NCI-H146 treated with DMSO at 0.1 percent for 48 hours (cell line): ENCODE measurements around the gene LLGL2.
"Not testable (repeated sequence)": the region's sequence is repeated elsewhere in the genome, so short reads cannot be mapped to it uniquely, and the experiment has no call there.

Experiments used
- DNase-seq: peaks from one replicate; lab custom pipeline; 2025; ENCODE audit not compliant: unreplicated experiment; lab: John Stamatoyannopoulos, UW

LLGL2 gene

GRCh38 chr17:75524970-75525805 lies at the start of gene LLGL2:
Gene LLGL2 (plus strand): TSS chr17:75525697. CDS start chr17:75543427, 17,730 bp downstream.
- DNase-seq = peak; percentile 70

DNA sequence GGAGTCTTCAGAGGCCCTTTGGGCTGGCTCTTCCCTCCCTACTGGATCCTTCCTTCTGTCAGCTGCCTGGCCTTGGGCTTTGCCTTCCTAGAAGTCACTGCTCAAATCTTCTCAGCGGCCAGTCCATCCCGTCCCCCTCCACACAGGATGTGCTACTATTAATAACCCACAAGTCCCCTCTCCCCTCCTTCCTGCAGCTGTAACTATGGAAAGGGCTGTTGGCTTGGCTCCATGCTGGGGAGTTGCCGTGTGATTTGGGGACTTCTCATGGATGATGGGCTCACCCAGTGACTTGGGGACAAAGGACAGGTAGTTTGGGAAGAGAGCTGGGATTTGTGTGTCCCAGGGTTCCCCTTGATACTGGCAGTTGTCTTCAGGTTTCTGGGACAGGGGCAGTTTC lies 49.6 kb upstream of the LLGL2 start:
- no peak for DNase-seq

- DNase-seq = no peak
These were observed 49.2 kb upstream of the LLGL2 start for GRCh38 chr17:75476271-75476671.

DNA sequence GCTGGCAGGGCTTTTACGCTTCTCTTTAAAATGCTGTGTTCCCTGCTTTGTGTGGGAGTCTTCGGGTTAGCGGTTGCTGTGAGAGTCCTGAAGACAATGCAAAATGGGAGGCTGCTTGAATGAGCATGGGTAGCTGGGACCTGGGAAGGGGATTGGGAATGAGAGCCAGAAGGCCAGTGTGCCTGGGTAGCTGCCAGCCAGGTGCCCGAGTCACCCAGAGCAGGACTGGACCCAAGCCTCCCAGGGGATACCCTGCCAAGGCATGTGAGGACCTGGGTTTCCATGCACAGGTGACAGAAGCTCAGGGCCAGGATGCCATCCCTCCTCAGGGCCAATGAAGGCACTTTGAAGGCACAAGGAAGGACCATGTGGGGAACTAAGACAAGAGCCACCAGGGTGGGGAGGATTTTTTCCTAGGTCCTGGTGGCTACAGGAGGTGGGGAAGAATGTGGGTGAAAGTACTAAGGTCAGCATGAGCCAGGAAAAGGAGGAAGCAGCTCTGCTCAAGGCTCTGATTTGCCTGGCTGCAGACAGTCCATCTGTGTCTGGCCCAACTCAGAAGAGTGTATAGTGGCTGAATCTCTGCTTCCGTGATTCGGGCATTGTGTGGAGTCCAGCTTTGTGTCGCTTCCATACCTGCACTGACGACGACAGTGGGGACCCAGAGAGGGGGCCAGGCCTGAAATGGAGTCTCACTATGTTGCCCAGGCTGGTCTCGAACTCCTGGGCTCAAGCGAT lies 48.6 kb upstream of the LLGL2 start:
- no peak for DNase-seq

- DNase-seq = not testable (repeated sequence)
These were observed 48.0 kb upstream of the LLGL2 start for GRCh38 chr17:75477490-75477862.

GRCh38 chr17:75478508-75478907 lies 47.0 kb upstream of the LLGL2 start:
- no peak for DNase-seq

DNA sequence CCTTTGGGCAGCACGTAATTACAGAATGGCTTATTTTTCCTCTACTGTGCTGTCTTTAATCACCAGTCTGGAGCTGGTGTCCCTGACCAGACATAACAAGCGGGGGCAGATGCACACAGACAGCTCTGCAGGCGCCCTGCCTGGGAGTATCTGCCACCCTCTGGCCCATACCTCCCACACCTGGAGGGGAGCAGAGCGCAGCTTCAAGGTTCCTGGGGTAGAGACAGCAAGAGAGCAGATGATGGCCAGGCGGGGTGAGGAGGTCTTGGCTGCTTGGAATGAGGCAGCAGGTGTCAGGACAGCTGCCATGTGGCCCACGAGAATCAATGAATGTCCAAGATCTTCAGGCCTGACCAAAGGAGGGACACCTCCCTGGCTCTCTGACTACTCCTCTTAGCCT lies 45.2 kb upstream of the LLGL2 start:
- DNase-seq = no peak

DNA sequence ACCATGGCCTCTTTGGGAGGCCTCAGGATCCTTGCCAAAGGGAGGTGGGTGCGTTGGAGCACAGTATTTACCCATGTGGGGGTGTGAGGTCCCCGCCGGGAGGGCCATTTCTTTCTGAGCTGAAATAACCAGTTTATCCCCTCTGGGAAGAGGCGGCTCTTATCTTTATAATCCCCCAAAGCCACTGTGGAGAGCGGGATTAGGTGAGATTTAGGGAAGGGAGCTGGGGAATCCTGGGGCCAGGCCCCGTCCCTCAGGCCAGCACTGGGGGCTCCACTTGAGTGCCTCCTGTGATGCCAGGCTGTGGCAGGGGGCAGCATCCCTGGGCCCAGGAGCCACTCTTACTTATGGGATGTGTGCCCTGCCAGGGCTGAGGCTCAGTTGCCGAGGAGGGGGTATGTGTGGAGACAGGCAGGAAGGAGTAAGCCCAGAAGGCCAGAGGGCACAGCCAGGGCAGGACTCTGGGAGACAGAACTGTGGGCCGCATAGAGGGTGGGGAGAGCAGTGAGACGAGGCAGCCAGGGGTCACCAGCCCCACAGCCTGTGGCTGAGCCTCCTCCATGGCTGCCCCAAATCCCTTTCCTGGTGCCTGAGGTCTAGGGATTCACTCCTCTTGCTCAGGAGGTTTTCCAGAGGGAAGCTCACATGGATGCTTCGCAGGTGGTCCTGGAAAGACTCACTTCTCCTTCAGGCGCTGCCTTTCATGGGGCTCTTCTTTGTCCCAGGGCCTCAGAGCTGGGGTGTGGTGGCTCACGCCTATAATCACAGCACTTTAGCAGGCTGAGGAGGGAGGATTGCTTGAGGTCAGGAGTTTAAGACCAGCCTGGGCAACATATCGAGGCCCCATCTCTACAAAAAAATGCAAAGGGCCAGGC lies 44.1 kb upstream of the LLGL2 start:
- DNase-seq = no peak

- no peak for DNase-seq
These were observed 43.2 kb upstream of the LLGL2 start for GRCh38 chr17:75482098-75482942.

GRCh38 chr17:75485688-75486087 lies 39.8 kb upstream of the LLGL2 start:
- DNase-seq = no peak

- DNase-seq = no peak
These were observed 39.3 kb upstream of the LLGL2 start for GRCh38 chr17:75486151-75486550.

DNA sequence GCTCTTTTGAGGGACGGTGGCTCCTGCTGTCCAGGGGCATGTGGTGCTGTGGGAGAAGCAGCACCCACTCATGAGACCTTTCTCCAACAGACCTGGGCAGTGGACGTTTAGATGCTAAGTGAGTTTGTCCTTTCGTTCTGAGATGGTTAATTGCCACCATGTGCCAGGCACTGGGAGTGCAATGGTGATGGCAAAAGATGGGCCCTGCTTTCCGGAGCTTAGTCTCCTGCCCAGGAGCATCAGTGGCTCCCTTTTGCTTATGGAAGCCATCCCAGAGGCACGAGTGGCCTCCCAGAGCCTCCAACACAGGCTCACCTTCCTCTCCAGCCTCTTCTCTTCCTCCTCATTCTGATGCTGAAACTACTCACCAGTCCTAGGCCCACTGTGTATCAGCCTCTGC lies 38.5 kb upstream of the LLGL2 start:
- no peak for DNase-seq

DNA sequence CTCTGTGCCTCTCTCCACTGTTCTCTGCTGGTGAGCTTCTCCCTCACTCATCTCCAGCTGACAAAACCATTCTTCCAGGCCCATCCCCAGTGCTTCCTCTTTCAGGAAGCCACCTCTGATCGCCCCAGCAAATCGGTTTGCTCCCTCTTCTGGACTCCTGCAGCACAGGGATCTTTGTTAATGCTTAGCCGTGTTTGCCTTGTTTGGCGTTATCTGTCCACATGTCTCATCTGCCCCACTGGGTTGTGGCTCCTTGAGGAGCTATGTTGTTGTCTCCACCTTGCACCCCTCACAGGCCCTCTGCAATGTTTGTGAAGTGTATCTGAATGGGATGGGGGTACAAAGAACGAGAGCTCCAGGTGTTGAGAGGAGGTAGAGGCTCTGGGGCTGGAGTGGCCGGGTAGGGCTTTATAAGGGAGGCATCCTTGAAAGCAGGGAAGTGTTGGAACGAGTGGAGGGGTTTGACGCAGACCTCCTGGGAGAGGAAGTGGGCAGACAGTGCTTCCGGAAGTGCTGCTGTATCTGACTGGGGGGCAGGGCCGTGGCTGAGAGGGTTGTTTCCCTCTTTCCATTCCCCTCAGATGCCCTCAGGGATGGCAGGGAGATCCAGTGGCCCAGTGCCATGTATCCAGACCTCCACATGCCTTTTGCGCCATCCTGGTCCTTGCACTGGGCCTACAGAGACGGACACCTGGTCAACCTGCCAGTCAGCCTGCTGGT lies 38.0 kb upstream of the LLGL2 start:
- DNase-seq = no peak

DNA sequence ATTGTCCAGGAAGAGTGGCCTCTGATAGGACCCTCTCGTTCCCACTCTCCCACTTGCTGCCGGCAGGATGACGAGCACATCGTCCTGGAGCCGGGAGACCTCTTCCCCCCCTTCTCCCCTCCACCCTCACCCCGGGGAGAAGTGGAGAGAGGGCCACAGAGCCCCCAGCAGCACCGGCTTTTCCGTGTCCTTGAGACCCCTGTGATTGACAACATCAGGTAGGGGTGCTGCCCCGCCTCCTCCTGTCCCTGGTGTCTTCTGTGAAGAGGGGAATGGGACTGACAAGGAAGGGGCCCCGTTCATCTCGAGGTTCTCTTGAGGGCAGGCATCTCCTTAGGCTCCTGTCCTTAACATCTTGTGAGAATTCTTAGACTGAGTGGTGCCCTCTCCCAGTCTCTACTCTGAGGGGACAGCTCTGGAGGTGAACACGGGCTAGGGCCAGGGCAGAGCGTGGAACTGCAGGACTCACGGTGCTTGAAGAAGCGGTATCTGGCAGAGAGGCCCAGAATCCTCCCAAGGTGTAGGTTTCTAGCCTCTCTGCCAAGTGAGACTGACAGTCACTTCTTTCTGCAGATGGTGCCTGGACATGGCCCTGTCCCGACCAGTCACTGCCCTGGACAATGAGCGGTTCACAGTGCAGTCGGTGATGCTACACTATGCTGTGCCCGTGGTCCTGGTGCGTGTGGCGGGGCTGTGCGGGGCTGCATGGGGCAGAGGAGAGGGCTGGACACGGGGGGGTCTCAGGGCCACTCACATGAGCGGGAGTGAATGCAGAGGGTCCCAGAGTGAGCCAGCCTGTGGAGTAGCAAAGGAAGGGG lies 36.6 kb upstream of the LLGL2 start:
- DNase-seq = no peak

DNA sequence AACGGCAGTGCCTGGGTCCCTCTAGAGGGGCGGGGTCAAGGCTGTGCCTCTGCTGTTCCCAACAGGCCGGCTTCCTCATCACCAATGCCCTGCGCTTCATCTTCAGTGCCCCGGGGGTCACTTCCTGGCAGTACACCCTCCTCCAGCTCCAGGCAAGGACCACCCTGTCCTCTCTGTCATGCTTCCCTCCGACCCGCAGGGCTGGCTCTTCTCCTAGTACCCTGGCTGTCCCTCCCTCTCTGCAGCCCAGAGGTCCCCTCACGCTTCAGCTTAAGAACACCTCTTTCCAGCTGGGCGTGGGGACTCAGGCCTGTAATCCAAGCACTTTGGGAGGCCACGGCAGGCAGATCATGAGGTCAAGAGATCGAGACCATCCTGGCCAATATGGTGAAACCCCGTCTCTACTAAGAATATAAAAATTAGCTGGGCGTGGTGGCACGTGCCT lies 36.0 kb upstream of the LLGL2 start:
- DNase-seq = no peak

GRCh38 chr17:75490173-75490743 lies 35.2 kb upstream of the LLGL2 start:
- no peak for DNase-seq

GRCh38 chr17:75490953-75491649 lies 34.4 kb upstream of the LLGL2 start:
- no peak for DNase-seq

- DNase-seq = no peak
These were observed 33.8 kb upstream of the LLGL2 start for GRCh38 chr17:75491680-75492079.
